IMR-90 (cell line): ENCODE data around the gene TMEM131. TPM values are rescaled to one million over a fixed set of nuclear protein-coding genes. Genes with fewer than 3 reads are reported as not detected.

ENCODE experiments used
- ATAC-seq: fragments of 200-7000 bp; cut with Tn5 transposase; 2 replicates; pipeline ENCODE4 v1.9.1; 2020; ENCODE audit warnings: low read depth, mild to moderate bottlenecking, moderate library complexity
- BruUV-seq: library from RNA; stranded (reverse); fragments of 400-500 nt; replicated peaks from 2 replicates; lab custom pipeline; 2021; lab: Mats Ljungman, UMichigan
- CTCF ChIA-PET: fragments of 300-600 bp; formaldehyde crosslinking; extraction: SDS; loops from one replicate; lab custom pipeline; 2021; ENCODE audit warnings: antibody characterized with exemption; lab: Yijun Ruan, JAX
- POLR2A ChIA-PET: fragments of 300-600 bp; sonication (Branson Sonifier 250); formaldehyde crosslinking; loops from one replicate; lab custom pipeline; 2022; ENCODE audit warnings: antibody characterized with exemption; ENCODE audit not compliant: unreplicated experiment; lab: Charles Lee
- DNase-seq: peaks from one replicate; pipeline ENCODE4 v3.0.0; 2013
- H2AFZ ChIP-seq: replicated peaks from 2 replicates; pipeline ENCODE3; 2013; ENCODE audit warnings: low read length, mild to moderate bottlenecking; ENCODE audit not compliant: poor library complexity
- H2AK5ac ChIP-seq: 2 replicates; pipeline ENCODE4 v1.6.1; 2013; ENCODE audit warnings: low read depth, low read length, inconsistent platforms
- H2AK9ac ChIP-seq: replicated peaks from 2 replicates; pipeline ENCODE3; 2013; ENCODE audit warnings: mild to moderate bottlenecking, low read depth, low read length, moderate library complexity; ENCODE audit not compliant: poor library complexity
- H2BK120ac ChIP-seq: 2 replicates; pipeline ENCODE4 v1.6.1; 2013; ENCODE audit warnings: low read depth, low read length, inconsistent platforms
- H2BK15ac ChIP-seq: 3 replicates; pipeline ENCODE4 v1.6.1; 2013; ENCODE audit warnings: low read depth, low read length, inconsistent platforms
- H2BK20ac ChIP-seq: 2 replicates; pipeline ENCODE4 v1.6.1; 2013; ENCODE audit warnings: low read depth, mild to moderate bottlenecking, inconsistent platforms, low read length, moderate library complexity
- H2BK5ac ChIP-seq: 2 replicates; pipeline ENCODE4 v1.6.1; 2013; ENCODE audit warnings: mild to moderate bottlenecking, low read depth, low read length, inconsistent platforms; ENCODE audit not compliant: poor library complexity, severe bottlenecking
- H3K14ac ChIP-seq: replicated peaks from 2 replicates; pipeline ENCODE4 v1.6.1; 2013; ENCODE audit warnings: low read depth, low read length, inconsistent platforms
- H3K18ac ChIP-seq: 2 replicates; pipeline ENCODE4 v1.6.1; 2013; ENCODE audit warnings: low read depth, low read length, control low read depth
- H3K23ac ChIP-seq: 2 replicates; pipeline ENCODE4 v1.6.1; 2013; ENCODE audit warnings: low read depth, low read length, inconsistent platforms
- H3K27ac ChIP-seq: 2 replicates; pipeline ENCODE4 v1.5.1; 2013; ENCODE audit warnings: mild to moderate bottlenecking, control low read depth, low read length; ENCODE audit not compliant: insufficient read depth
- H3K27me3 ChIP-seq: 2 replicates; pipeline ENCODE4 v1.6.1; 2013; ENCODE audit warnings: low read length; ENCODE audit not compliant: control insufficient read depth, insufficient read depth
- H3K36me3 ChIP-seq: 2 replicates; pipeline ENCODE4 v1.6.1; 2013; ENCODE audit warnings: low read length, mixed read lengths; ENCODE audit not compliant: control insufficient read depth, insufficient read depth
- H3K4ac ChIP-seq: 2 replicates; pipeline ENCODE4 v1.6.1; 2013; ENCODE audit warnings: low read depth, low read length, inconsistent platforms
- H3K4me1 ChIP-seq: 2 replicates; pipeline ENCODE4 v1.6.1; 2013; ENCODE audit warnings: low read length, mixed read lengths; ENCODE audit not compliant: control insufficient read depth, insufficient read depth
- H3K4me2 ChIP-seq: 2 replicates; pipeline ENCODE4 v1.6.1; 2013; ENCODE audit warnings: low read depth, mild to moderate bottlenecking, control low read depth, low read length, moderate library complexity
- H3K4me3 ChIP-seq: 2 replicates; pipeline ENCODE4 v1.5.1; 2013; ENCODE audit warnings: low read depth, mild to moderate bottlenecking, control low read depth, low read length, moderate library complexity; ENCODE audit not compliant: insufficient read depth
- H3K56ac ChIP-seq: 2 replicates; pipeline ENCODE4 v1.6.1; 2013; ENCODE audit warnings: low read length, inconsistent platforms; ENCODE audit not compliant: insufficient read depth; ENCODE audit errors: extremely low read depth
- H3K79me1 ChIP-seq, 2 experiments: 2 replicates each; pipeline ENCODE4 v1.6.1; 2013; ENCODE audit warnings: low read length in 2 of 2, inconsistent platforms in 1 of 2, low read depth in 1 of 2
- H3K9ac ChIP-seq: 2 replicates; pipeline ENCODE4 v1.6.1; 2013; ENCODE audit warnings: low read depth, low read length, control low read depth
- H3K9me1 ChIP-seq: 2 replicates; pipeline ENCODE4 v1.6.1; 2013; ENCODE audit warnings: low read length, inconsistent platforms; ENCODE audit not compliant: insufficient read depth
- H3K9me3 ChIP-seq: 2 replicates; pipeline ENCODE4 v1.6.1; 2013; ENCODE audit warnings: low read length; ENCODE audit not compliant: control insufficient read depth, insufficient read depth
- H4K20me1 ChIP-seq: 2 replicates; pipeline ENCODE4 v1.6.1; 2013; ENCODE audit warnings: low read length, inconsistent platforms; ENCODE audit not compliant: insufficient read depth
- H4K5ac ChIP-seq: 2 replicates; pipeline ENCODE4 v1.6.1; 2013; ENCODE audit warnings: mild to moderate bottlenecking, low read depth, low read length, control low read depth
- H4K8ac ChIP-seq, 2 experiments: 2 replicates each; pipeline ENCODE4 v1.6.1; 2013; ENCODE audit warnings: low read depth in 2 of 2, low read length in 2 of 2, control low read depth in 1 of 2, inconsistent platforms in 1 of 2
- H4K91ac ChIP-seq: 2 replicates; pipeline ENCODE4 v1.6.1; 2013; ENCODE audit warnings: low read depth, low read length, inconsistent platforms; ENCODE audit not compliant: insufficient read depth
- RAD21 ChIP-seq: IDR thresholded peaks from 2 replicates; pipeline ENCODE4 v1.6.1; 2012; ENCODE audit warnings: low read length, improper control_type of control experiment
- SMC3 ChIP-seq: fragments of 150-350 bp; IDR thresholded peaks from 2 replicates; pipeline ENCODE4 v1.6.1; 2016; ENCODE audit warnings: low read depth, mild to moderate bottlenecking, antibody characterized with exemption, low read length, moderate library complexity
- WGBS, 2 experiments: methylation state at CpG; one replicate each; pipeline versions ENCODE4 v1.1.5 to v1.1.7; 2013; ENCODE audit warnings: missing lambda C conversion rate in 2 of 2; ENCODE audit not compliant: insufficient read length in 1 of 2; ENCODE audit errors: extremely low coverage in 2 of 2; 5-methylcytosine and 5-hydroxymethylcytosine counted together
- dilution Hi-C: fragments of 300-500 bp; cut with HindIII; formaldehyde crosslinking; loops from one replicate; pipeline ENCODE4 v1.14.3; 2018; ENCODE audit warnings: low sequenced_read_pairs; ENCODE audit not compliant: unreplicated experiment
- in situ Hi-C: fragments of 300-500 bp; cut with MboI; formaldehyde crosslinking; loops from 3 replicates; pipeline ENCODE4 v1.14.3; 2019; ENCODE audit warnings: low sequenced_read_pairs, inconsistent platforms, mixed read lengths
- intact Hi-C: fragments of 100-400 bp; cut with micrococcal nuclease; formaldehyde crosslinking; loops from 2 replicates; pipeline ENCODE4 v1.10.0; 2022
- polyA plus RNA-seq, 3 experiments: library from polyadenylated mRNA; depleted of rRNA; stranded (reverse); fragments of >200 nt; gene quantifications; 2 replicates each; pipeline ENCODE4 v1.2.3, GENCODE V29; 2012; ENCODE audit warnings: low replicate concordance in 1 of 3
- total RNA-seq: library from RNA; depleted of rRNA; stranded (reverse); fragments of >200 nt; gene quantifications from 2 replicates; pipeline ENCODE4 v1.2.3, GENCODE V29; 2012

TMEM131 gene
- total and polyA plus RNA-seq, 2 of the 4 experiments (the other 2 are of a cell fraction), result 13.3 to 14.0 TPM

- Histone ChIP-seq H2AFZ (no peak overlapping the region), H3K4me1 (no peaks in the 10 kb centered on the region), H3K79me1 (no peaks in the 10 kb centered on the region), H3K4me2 (no peak overlapping the region), H3K27me3 (peaks cover 26% of the 10 kb centered on the region), H2AK9ac (no peak overlapping the region), H3K9me1 (no peaks in the 10 kb centered on the region), H4K91ac (no peak overlapping the region), H2BK20ac (no peak overlapping the region), H2BK120ac (no peak overlapping the region), H4K5ac (no peak overlapping the region), H4K20me1 (no peaks in the 10 kb centered on the region; the same call in 1 of the 2 replicates), H4K8ac (no peak overlapping the region), H3K23ac (no peak overlapping the region), H3K9me3 (no peaks in the 10 kb centered on the region), H3K4me3 (no peak overlapping the region), H2BK5ac (no peak overlapping the region), H3K9ac (no peak overlapping the region), H3K14ac (no peak overlapping the region), H3K36me3 (no peaks in the 10 kb centered on the region), H3K27ac (no peak overlapping the region), H2AK5ac (no peak overlapping the region), H3K4ac (no peak overlapping the region), H2BK15ac (no peak overlapping the region), H3K18ac (no peak overlapping the region), H3K56ac (no peak overlapping the region)
- dilution Hi-C loops, result no loop called here
- no peak for ATAC-seq
- intact Hi-C loops, result no loop called here
- BruUV-seq, result no TSS peak
- POLR2A ChIA-PET, result no interaction called here
- TF ChIP-seq RAD21 (no peak), SMC3 (no peak)
- in situ Hi-C loops, result no loop called here
- 69% methylated on average over 3 of the region's 9 CpGs; no CpG with 5 or more reads in 1 of the 2 experiments for WGBS, 2 experiments
- DNase-seq, result no peak
- CTCF ChIA-PET, result no interaction called here
Observed at GRCh38 chr2:97715951-97716694, 279.6 kb downstream of the TMEM131 start.
